ENCODE results near the gene LTB4R.

- TF ChIP-seq EZH2 (IDR thresholded peaks at IDR 0.05; ENCODE audit: borderline replicate concordance, insufficient read depth, low read length, poor library complexity, severe bottlenecking), result no peak
- TF ChIP-seq, protein P1, sequence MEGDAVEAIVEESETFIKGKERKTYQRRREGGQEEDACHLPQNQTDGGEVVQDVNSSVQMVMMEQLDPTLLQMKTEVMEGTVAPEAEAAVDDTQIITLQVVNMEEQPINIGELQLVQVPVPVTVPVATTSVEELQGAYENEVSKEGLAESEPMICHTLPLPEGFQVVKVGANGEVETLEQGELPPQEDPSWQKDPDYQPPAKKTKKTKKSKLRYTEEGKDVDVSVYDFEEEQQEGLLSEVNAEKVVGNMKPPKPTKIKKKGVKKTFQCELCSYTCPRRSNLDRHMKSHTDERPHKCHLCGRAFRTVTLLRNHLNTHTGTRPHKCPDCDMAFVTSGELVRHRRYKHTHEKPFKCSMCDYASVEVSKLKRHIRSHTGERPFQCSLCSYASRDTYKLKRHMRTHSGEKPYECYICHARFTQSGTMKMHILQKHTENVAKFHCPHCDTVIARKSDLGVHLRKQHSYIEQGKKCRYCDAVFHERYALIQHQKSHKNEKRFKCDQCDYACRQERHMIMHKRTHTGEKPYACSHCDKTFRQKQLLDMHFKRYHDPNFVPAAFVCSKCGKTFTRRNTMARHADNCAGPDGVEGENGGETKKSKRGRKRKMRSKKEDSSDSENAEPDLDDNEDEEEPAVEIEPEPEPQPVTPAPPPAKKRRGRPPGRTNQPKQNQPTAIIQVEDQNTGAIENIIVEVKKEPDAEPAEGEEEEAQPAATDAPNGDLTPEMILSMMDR (IDR thresholded peaks at IDR 0.05; ENCODE audit: poor library complexity, severe bottlenecking), result no peak
- TF ChIP-seq EP300 (conservative IDR thresholded peaks at IDR 0.05; ENCODE audit: poor library complexity, severe bottlenecking), result no peak
- TF ChIP-seq POLR2AphosphoS5 (IDR thresholded peaks at IDR 0.05), result no peak
These were observed 41.9 kb upstream of the LTB4R start for GRCh38 chr14:24269368-24269767.
